Measurements from ENCODE around the gene PTPRD.

PTPRD gene

GRCh38 chr9:8332871-8333270 is 2279.9 kb downstream of the PTPRD start:
- no peak for DNase-seq (ENCODE audit: low read depth)

GRCh38 chr9:8332331-8332650 is 2280.5 kb downstream of the PTPRD start:
- no peak for DNase-seq (ENCODE audit: low read depth)

GRCh38 chr9:8331507-8332330 is 2281.1 kb downstream of the PTPRD start:
- no peak for DNase-seq (ENCODE audit: low read depth)

GRCh38 chr9:8329561-8330283 is 2283.1 kb downstream of the PTPRD start:
- DNase-seq (ENCODE audit: low read depth) = no peak

- no peak for DNase-seq (ENCODE audit: low read depth)
Measured at GRCh38 chr9:8315211-8315610, 2297.6 kb downstream of the PTPRD start.

GRCh38 chr9:8309258-8309657 is 2303.5 kb downstream of the PTPRD start:
- no peak for DNase-seq (ENCODE audit: low read depth)

- DNase-seq (ENCODE audit: low read depth) = no peak
Measured at GRCh38 chr9:8304720-8305119, 2308.1 kb downstream of the PTPRD start.

GRCh38 chr9:8301296-8301695 is 2311.5 kb downstream of the PTPRD start:
- DNase-seq (ENCODE audit: low read depth) = no peak

- no peak for DNase-seq (ENCODE audit: low read depth)
Measured at GRCh38 chr9:8297047-8297446, 2315.8 kb downstream of the PTPRD start.

GRCh38 chr9:8292657-8293056 is 2320.1 kb downstream of the PTPRD start:
- DNase-seq (ENCODE audit: low read depth) = no peak

- no peak for DNase-seq (ENCODE audit: low read depth)
Measured at GRCh38 chr9:8289681-8290080, 2323.1 kb downstream of the PTPRD start.

- DNase-seq (ENCODE audit: low read depth) = no peak
Measured at GRCh38 chr9:8287970-8288369, 2324.8 kb downstream of the PTPRD start.

- no peak for DNase-seq (ENCODE audit: low read depth)
Measured at GRCh38 chr9:8287501-8287900, 2325.3 kb downstream of the PTPRD start.

- no peak for DNase-seq (ENCODE audit: low read depth)
Measured at GRCh38 chr9:8284884-8285283, 2327.9 kb downstream of the PTPRD start.

- no peak for DNase-seq (ENCODE audit: low read depth)
Measured at GRCh38 chr9:8282535-8282934, 2330.3 kb downstream of the PTPRD start.

GRCh38 chr9:8280811-8281210 is 2332.0 kb downstream of the PTPRD start:
- no peak for DNase-seq (ENCODE audit: low read depth)

- DNase-seq (ENCODE audit: low read depth) = no peak
Measured at GRCh38 chr9:8278048-8278447, 2334.8 kb downstream of the PTPRD start.

- no peak for DNase-seq (ENCODE audit: low read depth)
Measured at GRCh38 chr9:8270235-8270634, 2342.6 kb downstream of the PTPRD start.

GRCh38 chr9:8268881-8269280 is 2343.9 kb downstream of the PTPRD start:
- no peak for DNase-seq (ENCODE audit: low read depth)

- no peak for DNase-seq (ENCODE audit: low read depth)
Measured at GRCh38 chr9:8268216-8268878, 2344.5 kb downstream of the PTPRD start.

- no peak for DNase-seq (ENCODE audit: low read depth)
Measured at GRCh38 chr9:8267636-8268035, 2345.2 kb downstream of the PTPRD start.

GRCh38 chr9:8266861-8267260 is 2345.9 kb downstream of the PTPRD start:
- no peak for DNase-seq (ENCODE audit: low read depth)

GRCh38 chr9:8265281-8265680 is 2347.5 kb downstream of the PTPRD start:
- no peak for DNase-seq (ENCODE audit: low read depth)

Measured in HS-27A (cell line).